Kidney (tissue), 14 donors: ENCODE data around the gene PLCH2. TPM values are rescaled to one million over a fixed set of nuclear protein-coding genes. Genes with fewer than 3 reads are reported as not detected.

Experiments used
- DNase-seq, 5 donors: peaks; one replicate each; pipeline ENCODE4 v3.0.0-alpha.2; 2013 to 2020
- FAIRE-seq: peaks from 2 replicates; lab custom pipeline; 2012; peaks lifted over from hg19 to GRCh38; lab: Jason Lieb, UNC
- H3K27ac ChIP-seq, 2 donors: one replicate each; pipeline ENCODE4 v1.7.0; 2013; ENCODE audit warnings: low read depth in 2 of 2, low read length in 2 of 2, inconsistent platforms in 1 of 2
- H3K27me3 ChIP-seq: one replicate; pipeline ENCODE4 v1.7.1; 2013; ENCODE audit warnings: low read length, inconsistent platforms; ENCODE audit not compliant: control insufficient read depth, insufficient read depth
- H3K36me3 ChIP-seq, 3 donors: one replicate each; pipeline versions ENCODE4 v1.7.0 to v1.7.1; 2013; ENCODE audit warnings: low read length in 3 of 3, control low read depth in 1 of 3, inconsistent platforms in 1 of 3; ENCODE audit not compliant: insufficient read depth in 3 of 3, control insufficient read depth in 2 of 3
- H3K4me1 ChIP-seq, 3 donors: one replicate each; pipeline versions ENCODE4 v1.7.0 to v1.7.1; 2013; ENCODE audit warnings: low read length in 3 of 3, inconsistent platforms in 1 of 3, low read depth in 1 of 3; ENCODE audit not compliant: control insufficient read depth in 2 of 3, insufficient read depth in 2 of 3
- H3K4me3 ChIP-seq, 3 donors: one replicate each; pipeline versions ENCODE4 v1.7.0 to v1.8.1; 2013; ENCODE audit warnings: low read length in 3 of 3, control low read depth in 1 of 3, inconsistent platforms in 1 of 3
- H3K9ac ChIP-seq, 3 donors: one replicate each; pipeline versions ENCODE4 v1.7.0 to v1.7.1; 2013; ENCODE audit warnings: low read length in 3 of 3, control low read depth in 1 of 3, inconsistent platforms in 1 of 3
- H3K9me3 ChIP-seq, 3 donors: one replicate each; pipeline versions ENCODE4 v1.7.0 to v1.7.1; 2013; ENCODE audit warnings: low read length in 3 of 3, control low read depth in 1 of 3, inconsistent platforms in 1 of 3; ENCODE audit not compliant: control insufficient read depth in 2 of 3, insufficient read depth in 1 of 3
- CTCF ChIP-seq: IDR thresholded peaks from 3 replicates; pipeline ENCODE4 v1.5.1; 2012; ENCODE audit warnings: mild to moderate bottlenecking, moderate library complexity, borderline replicate concordance; ENCODE audit not compliant: insufficient read depth; ENCODE audit errors: extremely low read depth
- intact Hi-C: fragments of 100-400 bp; cut with DNase I; formaldehyde crosslinking; loops from one replicate; pipeline ENCODE4 v1.11.1; 2022
- polyA plus RNA-seq: library from polyadenylated mRNA; stranded (reverse); fragments of 350-450 nt; fragmentation: Illumina TruSeq; extraction: RNeasy Lipid Tissue Mini Kit (QIAGEN cat#74804); gene quantifications from one replicate; pipeline ENCODE4 v1.2.3, GENCODE V29; 2014; ENCODE audit warnings: low read depth, low replicate concordance; ENCODE audit not compliant: insufficient read depth
- total RNA-seq: library from RNA; stranded (reverse); fragmentation: NEBNext Ultra II Directional; extraction: Animal tissue kit (Norgen Biotek cat#: 25700); gene quantifications from one replicate; pipeline ENCODE4 v1.2.1, GENCODE V29; 2021
- donor health status: control.
- donor health status: control.
- donor health status: control.
- donor health status: control.
- donor health status: control.
- donor health status: DM: yes; HTN: yes; CAD: no.
- donor health status: Normal renal cell carcinoma (clear cell type).

Gene PLCH2
- total and polyA plus RNA-seq, 2 donors from 2014 or later, result 7.4 to 8.7 TPM

DNA sequence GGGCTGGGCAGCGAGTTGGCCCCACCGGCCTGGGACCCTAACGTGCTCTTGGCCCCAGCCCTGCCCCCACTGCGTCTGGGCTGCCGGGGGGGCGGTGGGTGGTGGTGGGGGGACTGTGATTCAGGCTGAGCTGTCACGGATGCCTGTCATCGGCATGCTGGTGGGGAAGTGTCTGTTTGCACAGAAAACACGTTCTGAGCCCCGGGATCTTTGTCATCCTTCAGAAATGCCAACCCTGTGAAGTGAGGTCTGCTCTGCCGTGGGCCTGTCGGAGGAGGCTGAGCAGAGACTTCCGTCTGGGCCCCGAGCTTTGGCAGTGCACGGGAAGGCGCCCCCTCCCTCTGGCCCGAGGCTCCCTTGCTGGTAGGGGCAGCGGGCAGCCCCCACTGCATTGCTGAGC, 24.3 kb upstream of the PLCH2 start:
- intact Hi-C loops, result no loop called here

DNA sequence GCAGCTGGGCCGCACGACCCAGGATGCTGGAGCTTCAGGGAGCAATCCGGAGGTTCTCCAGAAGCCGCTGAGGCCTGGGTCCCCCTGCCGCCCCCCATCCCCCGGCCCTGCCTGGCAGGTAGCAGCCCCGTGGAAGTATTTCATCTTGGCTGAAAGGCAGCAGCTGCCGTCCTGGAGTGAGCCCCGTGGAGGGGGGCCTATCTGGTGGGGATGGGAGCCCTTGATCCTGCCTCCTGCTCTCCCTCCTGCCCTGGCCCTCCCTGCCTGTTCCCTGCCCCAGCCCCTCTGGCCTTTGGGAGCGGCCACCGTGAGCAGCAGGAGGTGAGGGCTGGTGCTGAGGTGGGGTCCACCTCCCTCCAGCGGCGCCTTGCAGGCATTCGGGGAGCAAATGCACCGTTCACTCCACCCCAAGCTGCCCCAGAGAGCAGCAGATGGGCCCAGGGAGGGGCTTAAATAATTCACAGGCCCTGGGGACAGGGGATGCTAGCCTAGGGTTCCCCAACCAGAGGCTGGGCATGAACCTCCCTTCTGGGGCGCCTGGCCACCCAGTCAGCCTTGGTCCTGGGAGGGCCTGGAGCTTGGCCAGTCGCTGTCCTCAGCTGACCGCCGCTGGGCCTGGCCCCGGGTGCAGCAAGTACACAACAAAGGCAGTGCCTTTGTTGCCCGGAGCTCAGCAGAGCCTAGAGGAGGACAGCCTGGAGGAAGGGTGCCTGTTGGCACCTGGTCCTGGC, 23.7 kb upstream of the PLCH2 start:
- no peak overlapping the region for H3K4me3 ChIP-seq
- DNase-seq (peak in 1 of 5 donors; percentile 61), FAIRE-seq (no peak)
- TF ChIP-seq CTCF, result no peak
- H3K9me3 ChIP-seq, result no peaks in the 10 kb centered on the region
- intact Hi-C loops, result no loop called here
- no peaks in the 10 kb centered on the region for H3K27me3 ChIP-seq
- H3K4me1 ChIP-seq, result no peaks in the 10 kb centered on the region
- no peak overlapping the region for H3K9ac ChIP-seq
- H3K36me3 ChIP-seq, result no peaks in the 10 kb centered on the region
- H3K27ac ChIP-seq, result no peak overlapping the region

More for the DNA sequence above, 24.3 kb upstream of the PLCH2 start:
- Histone ChIP-seq H3K27me3 (no peaks in the 10 kb centered on the region), H3K4me1 (no peaks in the 10 kb centered on the region), H3K9ac (no peak overlapping the region), H3K36me3 (no peaks in the 10 kb centered on the region), H3K27ac (no peak overlapping the region), H3K9me3 (no peaks in the 10 kb centered on the region), H3K4me3 (no peak overlapping the region)
- DNase-seq, result peak in 3 of 5 donors; percentile 43 to 44 (median 43)
- no peak for TF ChIP-seq CTCF
- no peak for FAIRE-seq

DNA sequence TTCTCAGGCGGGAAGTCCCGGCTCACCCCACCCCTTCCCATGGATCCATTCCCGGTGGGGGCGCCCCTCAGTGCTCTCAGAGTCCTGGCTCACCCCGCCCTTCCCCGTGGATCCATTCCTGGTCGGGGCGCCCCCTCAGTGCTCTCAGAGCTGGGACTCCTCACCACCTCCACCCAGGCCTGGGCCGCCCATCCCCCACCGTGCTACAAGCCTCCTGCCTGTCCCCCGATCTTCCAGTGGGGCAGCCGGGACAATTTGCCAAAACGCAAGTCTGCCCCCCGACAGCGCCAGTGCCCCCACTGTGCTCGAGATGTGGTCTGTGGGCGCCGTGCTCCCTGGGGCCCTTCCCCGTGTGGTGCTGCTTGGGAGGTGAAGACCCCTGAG, 23.2 kb upstream of the PLCH2 start:
- Histone ChIP-seq H3K27me3 (no peaks in the 10 kb centered on the region), H3K9ac (no peak overlapping the region), H3K9me3 (no peaks in the 10 kb centered on the region), H3K27ac (no peak overlapping the region), H3K4me1 (no peaks in the 10 kb centered on the region), H3K4me3 (no peak overlapping the region), H3K36me3 (no peaks in the 10 kb centered on the region)
- no peak for DNase-seq
- FAIRE-seq, result no peak
- intact Hi-C loops, result no loop called here
- no peak for TF ChIP-seq CTCF

- no peak overlapping the region for H3K27ac ChIP-seq
- no peaks in the 10 kb centered on the region for H3K36me3 ChIP-seq
- H3K27me3 ChIP-seq, result no peaks in the 10 kb centered on the region
- no peak overlapping the region for H3K4me3 ChIP-seq
- no peak for TF ChIP-seq CTCF
- H3K9me3 ChIP-seq, result no peaks in the 10 kb centered on the region
- no peak overlapping the region for H3K9ac ChIP-seq
- no peak for DNase-seq
- H3K4me1 ChIP-seq, result no peaks in the 10 kb centered on the region
- intact Hi-C loops, result no loop called here
- no peak for FAIRE-seq
These were observed 21.9 kb upstream of the PLCH2 start for GRCh38 chr1:2454227-2454626.
